A549 treated with ZK216348 at 1 μM for 4 hours (cell line): ENCODE measurements around the gene PNO1. TPM values are rescaled to one million over a fixed set of nuclear protein-coding genes. Genes with fewer than 3 reads are reported as not detected.

Source experiments
- total RNA-seq: library from RNA; stranded (reverse); fragments of 200-300 nt; extraction: Qiagen RNA extraction; gene quantifications from 5 replicates; pipeline ENCODE4 v1.2.3, GENCODE V29; 2022; ENCODE audit warnings: low read depth

PNO1 gene
- total RNA-seq = 51.9 to 59.4 TPM (median 54.1 TPM) in 5 replicates

DNA sequence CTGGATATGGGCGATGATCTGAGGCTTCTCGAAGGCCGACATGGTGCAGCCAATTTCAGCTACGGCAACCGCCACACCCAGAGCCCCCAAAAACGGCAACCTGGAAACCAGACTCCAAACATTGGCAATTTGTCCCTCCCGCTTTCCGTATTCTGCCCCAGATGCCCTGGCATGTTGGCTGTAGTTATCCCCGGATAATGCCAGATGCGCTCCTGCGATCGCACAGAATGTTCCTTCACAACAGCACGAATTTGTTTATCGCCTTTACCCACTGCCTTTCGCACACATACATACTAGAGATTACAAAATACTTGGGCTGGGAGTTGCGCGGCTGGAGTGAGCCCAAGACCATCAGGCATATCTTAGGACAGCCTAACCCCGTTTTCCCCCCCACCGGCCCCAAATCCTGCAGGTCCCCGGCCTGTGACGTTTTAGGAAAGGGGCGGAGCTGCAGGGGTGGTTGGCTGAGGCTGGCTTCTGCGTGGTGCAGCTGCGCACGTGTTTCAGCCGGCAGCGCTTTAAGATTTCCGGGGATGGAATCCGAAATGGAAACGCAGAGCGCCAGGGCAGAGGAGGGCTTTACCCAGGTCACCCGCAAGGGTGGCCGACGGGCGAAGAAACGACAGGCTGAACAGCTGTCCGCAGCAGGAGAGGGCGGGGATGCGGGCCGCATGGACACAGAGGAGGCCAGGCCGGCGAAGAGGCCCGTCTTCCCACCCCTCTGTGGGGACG, at the start of gene PNO1:
Gene PNO1, plus strand, starts transcription at position 487 of the 732 bp plus-strand sequence. Its CDS starts 47 bp downstream, at position 534.

Other genes with a start within 250 kb of the PNO1 start
- gene C1D, start 94.9 kb upstream of the PNO1 start, total RNA-seq = 27.8 to 63.5 TPM (median 35.0 TPM) in 5 replicates
- gene PPP3R1, start 94.6 kb downstream of the PNO1 start, total RNA-seq = 54.3 to 90.0 TPM (median 57.3 TPM) in 5 replicates
- gene CNRIP1, start 162.1 kb downstream of the PNO1 start, total RNA-seq = 1.5 to 2.3 TPM (median 2.0 TPM) in 5 replicates
- gene PLEK, start 207.4 kb downstream of the PNO1 start, total RNA-seq = not detected in 5 replicates